PC-9 (cell line): ENCODE data around the gene CHTF18.

Experiments
- EZH2 ChIP-seq: fragments of 200-600 bp; sonication (generic); IDR thresholded peaks from 2 replicates; pipeline ENCODE4 v1.8.0; 2017; ENCODE audit warnings: antibody characterized with exemption, low read depth
- TF ChIP-seq, protein P1 (sequence below): fragments of 200-600 bp; sonication (generic); conservative IDR thresholded peaks from 2 replicates; pipeline ENCODE4 v1.6.1; 2017; ENCODE audit warnings: mixed run types, antibody characterized with exemption, mild to moderate bottlenecking, moderate library complexity

DNA sequence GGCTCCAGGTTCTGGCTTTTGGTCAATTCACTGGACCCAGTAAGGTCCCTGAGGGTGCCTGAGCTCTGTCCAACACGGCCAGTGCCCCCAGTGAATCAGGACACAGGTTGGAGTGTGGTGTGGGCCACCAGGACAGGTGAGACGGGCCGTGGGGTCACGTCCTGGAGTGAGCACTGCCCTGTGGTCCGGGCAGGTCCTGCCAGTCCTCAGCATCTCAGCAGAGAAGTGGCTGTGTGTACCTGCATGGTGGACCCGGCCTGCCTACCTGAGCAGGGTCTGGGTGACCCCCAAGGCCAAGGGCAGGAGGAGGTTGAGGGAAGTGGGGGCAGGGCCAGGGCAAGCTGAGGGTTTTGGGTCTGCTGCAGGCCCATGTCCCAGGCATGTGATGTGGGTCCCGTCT lies 14.0 kb downstream of the CHTF18 start:
- TF ChIP-seq EZH2: no peak
- TF ChIP-seq, protein P1, sequence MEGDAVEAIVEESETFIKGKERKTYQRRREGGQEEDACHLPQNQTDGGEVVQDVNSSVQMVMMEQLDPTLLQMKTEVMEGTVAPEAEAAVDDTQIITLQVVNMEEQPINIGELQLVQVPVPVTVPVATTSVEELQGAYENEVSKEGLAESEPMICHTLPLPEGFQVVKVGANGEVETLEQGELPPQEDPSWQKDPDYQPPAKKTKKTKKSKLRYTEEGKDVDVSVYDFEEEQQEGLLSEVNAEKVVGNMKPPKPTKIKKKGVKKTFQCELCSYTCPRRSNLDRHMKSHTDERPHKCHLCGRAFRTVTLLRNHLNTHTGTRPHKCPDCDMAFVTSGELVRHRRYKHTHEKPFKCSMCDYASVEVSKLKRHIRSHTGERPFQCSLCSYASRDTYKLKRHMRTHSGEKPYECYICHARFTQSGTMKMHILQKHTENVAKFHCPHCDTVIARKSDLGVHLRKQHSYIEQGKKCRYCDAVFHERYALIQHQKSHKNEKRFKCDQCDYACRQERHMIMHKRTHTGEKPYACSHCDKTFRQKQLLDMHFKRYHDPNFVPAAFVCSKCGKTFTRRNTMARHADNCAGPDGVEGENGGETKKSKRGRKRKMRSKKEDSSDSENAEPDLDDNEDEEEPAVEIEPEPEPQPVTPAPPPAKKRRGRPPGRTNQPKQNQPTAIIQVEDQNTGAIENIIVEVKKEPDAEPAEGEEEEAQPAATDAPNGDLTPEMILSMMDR: no peak
